Measurements from ENCODE around the gene SALL4.

Gene SALL4

GRCh38 chr20:51799401-51799860 is 2.9 kb downstream of the SALL4 start:
- peaks cover 21% of the 10 kb centered on the region for H3K4me1 ChIP-seq (ENCODE audit: insufficient read depth, low read length, poor library complexity, severe bottlenecking)
- no peak overlapping the region for H3K4me2 ChIP-seq (ENCODE audit: low read depth, low read length, poor library complexity, severe bottlenecking)
- no peaks in the 10 kb centered on the region for H3K79me2 ChIP-seq (ENCODE audit: insufficient read depth, low read length)
- H3F3A ChIP-seq (ENCODE audit: low read depth), result no peaks in the 10 kb centered on the region
- TF ChIP-seq EZH2phosphoT487 (IDR thresholded peaks at IDR 0.05; ENCODE audit: borderline replicate concordance) (no peak), CTCF (conservative IDR thresholded peaks at IDR 0.05; ENCODE audit: low read length) (no peak)
- no peaks in the 10 kb centered on the region for H3K9me2 ChIP-seq (replicated peaks; ENCODE audit: low read depth, low read length)
- no peaks in the 10 kb centered on the region for H3K9me3 ChIP-seq (ENCODE audit: insufficient read depth, low read depth, low read length)
- no peaks in the 10 kb centered on the region for H3K27me3 ChIP-seq (ENCODE audit: insufficient read depth, low read length, poor library complexity, severe bottlenecking)
- H4K20me1 ChIP-seq (ENCODE audit: insufficient read depth, low read length, poor library complexity, severe bottlenecking), result no peaks in the 10 kb centered on the region
- no peak overlapping the region for H3K4me3 ChIP-seq (ENCODE audit: low read length, poor library complexity, severe bottlenecking)
- H2AFZ ChIP-seq (ENCODE audit: low read length), result peak overlapping the region; percentile 38
- no peaks in the 10 kb centered on the region for H3K36me3 ChIP-seq (ENCODE audit: insufficient read depth, low read length)
- H3K9ac ChIP-seq (ENCODE audit: low read depth, low read length, poor library complexity, severe bottlenecking), result no peak overlapping the region

GRCh38 chr20:51797357-51798025 is 4.8 kb downstream of the SALL4 start:
- H3K9ac ChIP-seq (ENCODE audit: low read depth, low read length, poor library complexity, severe bottlenecking), result no peak overlapping the region
- peak overlapping the region; percentile 51; the same call in 1 of the 2 replicates for H2AFZ ChIP-seq (ENCODE audit: low read length)
- no peak overlapping the region for H3K4me3 ChIP-seq (ENCODE audit: low read length, poor library complexity, severe bottlenecking)
- H3K4me1 ChIP-seq (ENCODE audit: insufficient read depth, low read length, poor library complexity, severe bottlenecking), result peaks cover 21% of the 10 kb centered on the region
- no peaks in the 10 kb centered on the region for H4K20me1 ChIP-seq (ENCODE audit: insufficient read depth, low read length, poor library complexity, severe bottlenecking)
- H3K79me2 ChIP-seq (ENCODE audit: insufficient read depth, low read length), result no peaks in the 10 kb centered on the region
- H3K4me2 ChIP-seq (ENCODE audit: low read depth, low read length, poor library complexity, severe bottlenecking), result no peak overlapping the region
- H3K9me2 ChIP-seq (replicated peaks; ENCODE audit: low read depth, low read length), result no peaks in the 10 kb centered on the region
- no peaks in the 10 kb centered on the region for H3K27me3 ChIP-seq (ENCODE audit: insufficient read depth, low read length, poor library complexity, severe bottlenecking)
- no peak for TF ChIP-seq EZH2phosphoT487 (IDR thresholded peaks at IDR 0.05; ENCODE audit: borderline replicate concordance)
- H3K9me3 ChIP-seq (ENCODE audit: insufficient read depth, low read depth, low read length), result no peaks in the 10 kb centered on the region
- H3K36me3 ChIP-seq (ENCODE audit: insufficient read depth, low read length), result no peaks in the 10 kb centered on the region
- H3F3A ChIP-seq (ENCODE audit: low read depth), result no peaks in the 10 kb centered on the region

- H3K4me2 ChIP-seq (ENCODE audit: low read depth, low read length, poor library complexity, severe bottlenecking), result no peak overlapping the region
- no peaks in the 10 kb centered on the region for H4K20me1 ChIP-seq (ENCODE audit: insufficient read depth, low read length, poor library complexity, severe bottlenecking)
- no peaks in the 10 kb centered on the region for H3K36me3 ChIP-seq (ENCODE audit: insufficient read depth, low read length)
- no peaks in the 10 kb centered on the region for H3F3A ChIP-seq (ENCODE audit: low read depth)
- H2AFZ ChIP-seq (ENCODE audit: low read length), result no peak overlapping the region
- no peaks in the 10 kb centered on the region for H3K79me2 ChIP-seq (ENCODE audit: insufficient read depth, low read length)
- TF ChIP-seq CTCF (conservative IDR thresholded peaks at IDR 0.05; ENCODE audit: low read length) (no peak), EZH2phosphoT487 (IDR thresholded peaks at IDR 0.05; ENCODE audit: borderline replicate concordance) (no peak)
- no peak overlapping the region for H3K9ac ChIP-seq (ENCODE audit: low read depth, low read length, poor library complexity, severe bottlenecking)
- no peaks in the 10 kb centered on the region for H3K9me2 ChIP-seq (replicated peaks; ENCODE audit: low read depth, low read length)
- H3K4me1 ChIP-seq (ENCODE audit: insufficient read depth, low read length, poor library complexity, severe bottlenecking), result peaks cover 21% of the 10 kb centered on the region
- no peaks in the 10 kb centered on the region for H3K27me3 ChIP-seq (ENCODE audit: insufficient read depth, low read length, poor library complexity, severe bottlenecking)
- no peak overlapping the region for H3K4me3 ChIP-seq (ENCODE audit: low read length, poor library complexity, severe bottlenecking)
- H3K9me3 ChIP-seq (ENCODE audit: insufficient read depth, low read depth, low read length), result no peaks in the 10 kb centered on the region
Observed at GRCh38 chr20:51796340-51796739, 6.0 kb downstream of the SALL4 start.

GRCh38 chr20:51792960-51793359 is 9.4 kb downstream of the SALL4 start:
- peaks cover 7% of the 10 kb centered on the region for H3K4me1 ChIP-seq (ENCODE audit: insufficient read depth, low read length, poor library complexity, severe bottlenecking)
- H3K4me2 ChIP-seq (ENCODE audit: low read depth, low read length, poor library complexity, severe bottlenecking), result no peak overlapping the region
- no peak overlapping the region for H2AFZ ChIP-seq (ENCODE audit: low read length)
- no peak for TF ChIP-seq EZH2phosphoT487 (IDR thresholded peaks at IDR 0.05; ENCODE audit: borderline replicate concordance)
- TF ChIP-seq CTCF (conservative IDR thresholded peaks at IDR 0.05; ENCODE audit: low read length), result no peak
- no peaks in the 10 kb centered on the region for H4K20me1 ChIP-seq (ENCODE audit: insufficient read depth, low read length, poor library complexity, severe bottlenecking)
- no peaks in the 10 kb centered on the region for H3K36me3 ChIP-seq (ENCODE audit: insufficient read depth, low read length)
- no peaks in the 10 kb centered on the region for H3K79me2 ChIP-seq (ENCODE audit: insufficient read depth, low read length)
- H3K27me3 ChIP-seq (ENCODE audit: insufficient read depth, low read length, poor library complexity, severe bottlenecking), result no peaks in the 10 kb centered on the region
- H3K9me2 ChIP-seq (replicated peaks; ENCODE audit: low read depth, low read length), result no peaks in the 10 kb centered on the region; the same call in 1 of the 2 replicates
- no peak overlapping the region for H3K9ac ChIP-seq (ENCODE audit: low read depth, low read length, poor library complexity, severe bottlenecking)
- H3K9me3 ChIP-seq (ENCODE audit: insufficient read depth, low read depth, low read length), result no peaks in the 10 kb centered on the region
- no peak overlapping the region for H3K4me3 ChIP-seq (ENCODE audit: low read length, poor library complexity, severe bottlenecking)
- H3F3A ChIP-seq (ENCODE audit: low read depth), result no peaks in the 10 kb centered on the region
